ENCODE data around the gene PHOX2A.

Gene PHOX2A

DNA sequence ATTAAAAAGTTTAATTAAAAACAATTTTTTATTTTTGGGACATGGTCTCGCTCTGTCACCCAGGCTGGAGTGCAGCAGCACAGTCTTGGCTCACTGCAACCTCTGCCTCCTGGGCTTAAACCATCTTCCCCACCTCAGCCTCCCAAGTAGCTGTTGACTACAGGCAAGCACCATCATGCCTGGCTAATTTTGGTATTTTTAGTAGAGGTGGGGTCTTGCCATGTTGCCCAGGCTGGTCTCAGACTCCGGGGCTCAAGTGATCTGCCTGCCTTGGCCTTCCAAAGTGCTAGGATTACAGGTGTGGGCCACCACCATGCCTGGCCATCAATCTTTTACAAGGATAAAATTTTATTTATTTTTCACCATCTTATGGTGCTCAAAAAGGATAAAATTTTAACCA, 43.3 kb upstream of the PHOX2A start:
- no peak overlapping the region for H3K27ac ChIP-seq (ENCODE audit: low read length)
- no peaks in the 10 kb centered on the region for H3K9me3 ChIP-seq (ENCODE audit: insufficient read depth, low read length)
- no peaks in the 10 kb centered on the region for H3K79me2 ChIP-seq (ENCODE audit: low read length)
- H4K20me1 ChIP-seq (ENCODE audit: insufficient read depth, low read length) = no peaks in the 10 kb centered on the region
- no peaks in the 10 kb centered on the region for H3K4me1 ChIP-seq (ENCODE audit: low read length)
- no peak overlapping the region for H3K4me2 ChIP-seq (ENCODE audit: low read length)
- TF ChIP-seq EZH2phosphoT487 (IDR thresholded peaks at IDR 0.05; ENCODE audit: low read depth) (no peak), CTCF (IDR thresholded peaks at IDR 0.05; ENCODE audit: low read depth, low read length) (no peak)
- no peak overlapping the region for H3K9ac ChIP-seq (ENCODE audit: low read length)
- no peaks in the 10 kb centered on the region for H3K36me3 ChIP-seq (replicated peaks; ENCODE audit: low read depth, low read length)
- H3K4me3 ChIP-seq (ENCODE audit: low read length) = no peak overlapping the region
- H3K27me3 ChIP-seq (ENCODE audit: low read depth, low read length) = 0 out of 2 replicates have a peak, but pooled peaks cover 7% of the 10 kb centered on the region
- no peak overlapping the region for H2AFZ ChIP-seq (ENCODE audit: low read depth, low read length)

- Histone ChIP-seq H3K27me3 (ENCODE audit: low read depth, low read length) (0 out of 2 replicates have a peak, but pooled peaks cover 15% of the 10 kb centered on the region), H4K20me1 (ENCODE audit: insufficient read depth, low read length) (no peaks in the 10 kb centered on the region), H3K4me1 (ENCODE audit: low read length) (no peaks in the 10 kb centered on the region), H3K9ac (ENCODE audit: low read length) (no peak overlapping the region), H3K4me2 (ENCODE audit: low read length) (no peak overlapping the region), H3K27ac (ENCODE audit: low read length) (no peak overlapping the region), H3K79me2 (ENCODE audit: low read length) (no peaks in the 10 kb centered on the region), H3K9me3 (ENCODE audit: insufficient read depth, low read length) (no peaks in the 10 kb centered on the region), H3K4me3 (ENCODE audit: low read length) (no peak overlapping the region), H2AFZ (ENCODE audit: low read depth, low read length) (no peak overlapping the region), H3K36me3 (replicated peaks; ENCODE audit: low read depth, low read length) (no peaks in the 10 kb centered on the region)
- TF ChIP-seq EZH2phosphoT487 (IDR thresholded peaks at IDR 0.05; ENCODE audit: low read depth) (no peak), CTCF (IDR thresholded peaks at IDR 0.05; ENCODE audit: low read depth, low read length) (no peak)
Measured at GRCh38 chr11:72283947-72284346, 40.0 kb upstream of the PHOX2A start.

DNA sequence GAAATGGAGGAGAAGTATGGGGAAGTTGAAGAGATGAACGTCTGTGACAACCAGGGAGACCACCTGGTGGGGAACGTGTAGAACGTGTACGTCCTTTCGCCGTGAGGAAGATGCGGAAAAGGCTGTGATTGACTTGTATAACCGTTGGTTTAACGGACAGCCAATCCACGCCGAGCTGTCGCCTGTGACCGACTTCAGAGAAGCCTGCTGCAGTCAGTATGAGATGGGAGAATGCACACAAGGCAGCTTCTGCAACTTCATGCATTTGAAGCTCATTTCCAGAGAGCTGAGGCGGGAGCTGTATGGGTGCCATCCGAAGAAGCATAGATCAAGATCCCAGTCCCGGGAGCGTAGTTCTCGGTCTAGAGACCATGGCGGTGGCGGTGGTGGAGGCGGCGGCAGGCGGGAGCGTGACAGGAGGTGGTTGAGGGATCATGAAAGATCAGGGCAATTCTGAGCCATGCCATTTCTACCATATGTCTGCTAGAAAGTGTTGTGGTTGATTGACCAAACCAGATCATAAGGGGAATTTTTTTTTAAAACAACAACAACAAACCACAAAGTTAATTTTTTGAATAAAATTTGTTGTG, 36.8 kb upstream of the PHOX2A start:
- Histone ChIP-seq H3K79me2 (ENCODE audit: low read length) (no peaks in the 10 kb centered on the region), H3K4me1 (ENCODE audit: low read length) (no peaks in the 10 kb centered on the region), H4K20me1 (ENCODE audit: insufficient read depth, low read length) (no peaks in the 10 kb centered on the region), H3K4me3 (ENCODE audit: low read length) (no peak overlapping the region), H3K27ac (ENCODE audit: low read length) (no peak overlapping the region), H3K4me2 (ENCODE audit: low read length) (no peak overlapping the region), H3K9me3 (ENCODE audit: insufficient read depth, low read length) (no peaks in the 10 kb centered on the region), H3K27me3 (ENCODE audit: low read depth, low read length) (0 out of 2 replicates have a peak, but pooled peaks cover 18% of the 10 kb centered on the region), H3K9ac (ENCODE audit: low read length) (no peak overlapping the region), H2AFZ (ENCODE audit: low read depth, low read length) (no peak overlapping the region), H3K36me3 (replicated peaks; ENCODE audit: low read depth, low read length) (no peaks in the 10 kb centered on the region)
- TF ChIP-seq CTCF (IDR thresholded peaks at IDR 0.05; ENCODE audit: low read depth, low read length) (no peak), EZH2phosphoT487 (IDR thresholded peaks at IDR 0.05; ENCODE audit: low read depth) (no peak)

DNA sequence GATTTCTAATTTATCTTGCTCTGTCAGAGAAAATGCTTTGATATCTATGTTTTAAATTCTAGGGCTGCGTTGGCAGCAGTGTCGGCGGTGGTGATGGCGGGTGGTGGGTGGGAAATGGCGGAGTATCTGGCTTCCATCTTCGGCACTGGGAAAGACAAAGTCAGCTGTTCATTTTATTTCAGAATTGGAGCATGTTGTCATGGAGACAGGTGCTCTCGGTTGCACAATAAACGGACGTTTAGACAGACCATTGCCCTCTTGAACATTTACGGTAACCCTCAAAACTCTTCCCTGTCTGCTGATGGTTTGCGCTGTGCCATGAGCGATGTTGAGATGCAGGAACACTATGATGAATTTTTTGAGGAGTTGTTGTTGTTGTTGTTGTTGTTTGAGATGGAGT, 36.1 kb upstream of the PHOX2A start:
- Histone ChIP-seq H3K9me3 (ENCODE audit: insufficient read depth, low read length) (no peaks in the 10 kb centered on the region), H3K9ac (ENCODE audit: low read length) (no peak overlapping the region), H3K27ac (ENCODE audit: low read length) (no peak overlapping the region), H3K36me3 (replicated peaks; ENCODE audit: low read depth, low read length) (no peaks in the 10 kb centered on the region), H3K4me1 (ENCODE audit: low read length) (no peaks in the 10 kb centered on the region), H3K4me3 (ENCODE audit: low read length) (no peak overlapping the region), H4K20me1 (ENCODE audit: insufficient read depth, low read length) (no peaks in the 10 kb centered on the region), H3K79me2 (ENCODE audit: low read length) (no peaks in the 10 kb centered on the region), H3K27me3 (ENCODE audit: low read depth, low read length) (0 out of 2 replicates have a peak, but pooled peaks cover 22% of the 10 kb centered on the region), H3K4me2 (ENCODE audit: low read length) (no peak overlapping the region), H2AFZ (ENCODE audit: low read depth, low read length) (no peak overlapping the region)
- TF ChIP-seq CTCF (IDR thresholded peaks at IDR 0.05; ENCODE audit: low read depth, low read length) (no peak), EZH2phosphoT487 (IDR thresholded peaks at IDR 0.05; ENCODE audit: low read depth) (no peak)

Measured in OCI-LY3 (cell line).